NCI-H2227 (cell line): Measurements from ENCODE around the gene HS6ST3.

Experiments used
- DNase-seq: peaks from one replicate; lab custom pipeline; 2025; ENCODE audit not compliant: unreplicated experiment; lab: John Stamatoyannopoulos, UW

The HS6ST3 gene

DNA sequence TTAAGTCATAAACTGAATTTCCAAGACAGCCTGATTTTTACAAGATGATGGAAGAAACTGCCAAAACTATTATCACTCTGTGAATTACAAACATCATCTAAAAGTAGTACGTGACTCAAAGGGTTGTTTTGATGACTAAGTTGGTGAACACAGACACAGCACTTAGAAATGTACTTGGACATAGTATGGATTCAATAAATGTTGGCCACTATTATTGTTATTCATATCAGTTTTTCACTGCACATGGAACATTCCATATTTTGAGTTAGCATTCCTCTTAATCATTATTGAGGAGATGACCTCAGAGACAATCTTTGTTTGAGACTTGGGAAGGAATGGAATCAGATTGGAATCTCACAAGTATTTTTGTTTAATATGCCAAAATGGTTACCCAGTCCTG, 731.5 kb downstream of the HS6ST3 start:
- DNase-seq: no peak

DNA sequence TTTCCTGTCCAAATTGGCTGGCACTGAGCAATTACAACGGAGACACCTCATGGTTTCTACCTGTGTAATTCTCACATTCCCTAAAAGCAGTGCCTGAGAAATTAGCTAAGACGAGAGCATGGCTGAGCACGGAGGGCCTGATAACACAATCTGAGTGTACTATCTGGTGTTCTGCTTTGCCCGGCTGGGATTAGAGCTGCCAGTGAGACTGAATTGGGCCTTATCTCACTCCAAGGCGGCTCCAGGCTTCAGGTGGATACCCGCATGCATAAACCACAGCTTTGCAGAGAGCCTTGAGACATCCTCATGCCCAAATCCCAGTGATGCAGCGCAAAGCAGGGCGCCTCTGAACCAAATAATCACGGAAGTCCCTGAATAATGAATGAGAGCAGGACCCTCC, 732.1 kb downstream of the HS6ST3 start:
- DNase-seq: no peak

DNA sequence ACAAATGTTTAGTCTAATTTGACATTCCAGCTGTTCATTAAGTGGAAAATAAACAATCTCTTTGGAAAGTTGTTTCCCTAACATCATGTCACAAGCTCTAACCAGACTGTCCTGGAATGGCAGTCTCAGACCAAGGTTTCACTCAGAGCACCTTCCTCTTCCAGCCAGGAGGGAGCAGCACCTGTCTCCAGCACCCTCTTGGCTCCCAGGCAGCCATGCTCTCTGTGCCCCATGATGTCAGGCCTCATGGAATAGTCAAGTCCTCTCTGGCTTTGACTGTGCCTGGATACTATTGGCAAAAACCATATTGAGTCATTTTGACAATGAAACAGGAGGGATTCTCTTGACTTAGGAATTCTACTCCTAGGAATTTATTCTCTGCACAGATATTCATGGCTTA, 733.0 kb downstream of the HS6ST3 start:
- DNase-seq: no peak

DNA sequence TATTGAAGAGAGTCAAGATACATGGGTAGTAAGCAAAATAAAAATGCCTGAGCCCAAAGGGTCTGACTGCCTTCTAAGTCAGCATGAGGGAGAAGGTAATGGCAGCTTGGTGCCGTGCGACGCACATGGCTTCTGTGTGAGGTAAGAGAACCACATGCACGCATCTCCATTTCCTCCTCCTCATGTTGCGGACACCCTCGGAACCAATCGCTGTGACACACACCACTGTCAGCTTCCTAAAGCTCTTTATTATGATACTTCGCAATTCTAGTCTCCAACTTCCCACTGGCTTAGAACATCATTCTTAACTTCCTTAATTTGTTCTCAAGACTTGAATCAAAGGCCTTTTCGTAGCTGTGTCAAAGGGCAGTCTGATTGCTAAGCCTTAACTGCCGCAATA, 734.2 kb downstream of the HS6ST3 start:
- no peak for DNase-seq

DNA sequence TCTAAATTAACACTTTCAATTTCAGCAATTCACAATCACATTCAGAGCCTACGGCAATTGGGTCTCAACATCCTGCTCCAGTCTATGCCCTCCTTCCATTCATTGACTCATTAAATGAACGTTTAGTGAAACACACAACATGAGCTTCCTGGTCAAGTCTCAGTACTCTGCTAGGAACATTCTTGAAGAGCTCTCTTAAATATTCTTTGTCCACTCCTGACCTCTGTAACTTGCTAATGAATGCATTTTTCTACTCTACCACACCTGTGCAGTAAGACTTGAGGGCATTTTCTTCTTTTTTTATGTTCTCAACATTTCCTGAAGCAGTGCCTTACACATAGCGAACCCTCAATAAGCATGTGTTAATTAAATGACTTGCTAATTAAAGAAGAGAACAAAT, 735.7 kb downstream of the HS6ST3 start:
- DNase-seq: no peak

DNA sequence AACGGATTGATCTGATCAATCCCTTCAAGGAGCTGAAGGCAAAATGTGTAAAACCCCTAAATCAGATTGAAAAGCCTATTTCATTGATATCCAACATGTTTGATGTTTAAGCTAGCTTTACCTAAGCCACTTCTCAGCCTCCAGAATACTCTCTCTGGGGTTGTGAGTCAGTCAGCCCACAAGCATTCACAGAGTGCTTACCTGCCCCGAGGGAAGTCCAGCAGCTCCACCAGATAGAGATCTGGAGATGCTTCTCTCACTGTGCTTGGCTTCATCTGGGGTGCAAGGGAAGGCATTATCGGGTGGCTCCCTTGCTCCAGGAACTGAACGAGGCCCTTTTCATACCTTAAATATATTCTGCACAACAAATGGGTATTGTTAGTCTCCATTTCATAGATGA, 744.7 kb downstream of the HS6ST3 start:
- DNase-seq: no peak

DNA sequence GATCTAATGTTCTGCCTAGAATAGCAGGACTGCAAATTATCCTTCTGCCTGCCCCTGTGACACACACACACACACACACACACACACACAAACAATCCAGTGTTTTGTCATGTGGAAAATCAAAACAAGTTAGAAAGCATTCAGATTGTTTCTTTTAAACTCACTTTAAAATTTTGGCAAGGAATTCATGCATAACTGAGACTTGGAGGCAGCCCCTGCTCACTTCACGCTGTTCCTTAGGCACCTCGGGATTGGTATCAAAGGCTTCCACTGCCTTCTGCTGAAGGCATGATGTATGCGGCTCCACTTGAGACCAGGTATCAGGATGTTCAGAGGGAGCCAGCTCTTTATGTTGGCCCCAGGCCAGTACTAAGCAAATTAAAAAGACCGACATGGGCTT, 745.6 kb downstream of the HS6ST3 start:
- no peak for DNase-seq

DNA sequence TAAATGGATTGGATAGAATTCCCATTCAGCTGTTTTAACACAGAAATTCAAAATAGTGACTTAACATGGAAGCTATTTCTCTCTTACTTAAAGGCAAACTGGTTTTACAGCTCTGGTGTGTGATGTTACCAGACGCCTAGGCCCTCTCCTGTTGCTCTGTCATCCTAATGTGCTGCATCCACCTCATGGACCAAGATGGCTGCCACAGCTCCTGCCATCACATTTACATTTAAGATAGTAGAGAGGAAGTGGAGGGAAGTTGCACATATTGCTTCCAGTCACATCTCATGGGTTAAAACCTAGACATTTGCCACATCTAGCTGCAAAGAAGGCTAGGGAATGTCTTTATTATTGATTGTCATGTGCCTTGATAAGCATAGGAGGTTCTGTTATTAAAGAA, 746.8 kb downstream of the HS6ST3 start:
- DNase-seq: no peak

DNA sequence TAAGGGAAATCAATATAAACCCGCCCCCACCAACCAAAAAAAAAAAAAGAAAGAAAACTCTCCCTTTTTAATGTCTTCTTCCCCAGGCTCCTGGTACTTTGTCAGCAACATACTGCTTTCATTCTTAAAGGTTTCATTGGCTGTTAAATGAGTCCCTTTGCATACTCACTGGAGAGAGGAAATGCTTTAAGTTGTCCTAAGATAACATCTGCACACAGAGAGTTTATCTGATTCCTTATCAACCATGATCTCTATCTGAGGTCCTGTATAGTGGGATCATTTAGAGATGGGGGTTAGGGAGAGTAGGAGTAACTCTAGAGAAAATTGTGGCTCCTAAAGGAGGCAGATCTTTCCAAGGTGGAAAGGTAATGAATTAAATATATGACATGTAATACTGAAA, 747.9 kb downstream of the HS6ST3 start:
- DNase-seq: no peak

DNA sequence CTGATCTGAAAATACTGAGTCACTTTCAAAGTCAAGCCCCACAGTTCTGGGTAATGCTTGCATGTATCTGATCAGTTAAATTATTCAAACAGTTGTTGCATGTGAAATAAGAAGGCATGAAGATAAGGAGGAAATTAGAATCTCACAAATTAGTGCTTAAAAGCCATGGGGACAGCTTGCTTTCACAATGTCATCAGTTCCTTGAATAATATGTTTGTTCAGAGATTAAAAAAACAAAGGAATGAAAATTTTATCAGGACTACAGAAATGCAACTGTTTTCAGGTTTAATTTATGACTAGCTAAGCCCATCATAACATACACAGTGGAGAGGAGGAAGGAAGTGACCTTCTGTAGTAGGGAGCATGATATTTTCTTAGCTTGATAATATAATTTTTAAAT, 754.3 kb downstream of the HS6ST3 start:
- DNase-seq: no peak

DNA sequence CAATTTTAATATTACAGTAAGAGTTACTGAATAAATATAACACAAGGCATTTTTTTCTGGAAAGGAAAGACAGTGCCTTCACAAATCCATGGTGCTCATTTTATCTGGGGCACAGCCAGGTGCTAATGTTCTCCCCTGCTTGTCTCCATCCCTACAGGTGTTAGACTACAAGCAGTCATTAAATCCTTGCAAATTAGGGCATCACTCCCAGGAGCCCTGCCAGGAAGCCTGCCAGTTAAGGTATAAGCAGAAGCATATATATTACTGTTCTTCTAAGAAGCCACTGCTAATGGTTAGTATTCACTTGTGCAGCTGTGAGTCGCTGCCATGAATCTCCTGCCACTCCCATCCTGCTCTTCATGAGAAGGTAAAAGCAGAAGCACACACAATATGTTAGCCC, 754.7 kb downstream of the HS6ST3 start:
- DNase-seq: no peak

DNA sequence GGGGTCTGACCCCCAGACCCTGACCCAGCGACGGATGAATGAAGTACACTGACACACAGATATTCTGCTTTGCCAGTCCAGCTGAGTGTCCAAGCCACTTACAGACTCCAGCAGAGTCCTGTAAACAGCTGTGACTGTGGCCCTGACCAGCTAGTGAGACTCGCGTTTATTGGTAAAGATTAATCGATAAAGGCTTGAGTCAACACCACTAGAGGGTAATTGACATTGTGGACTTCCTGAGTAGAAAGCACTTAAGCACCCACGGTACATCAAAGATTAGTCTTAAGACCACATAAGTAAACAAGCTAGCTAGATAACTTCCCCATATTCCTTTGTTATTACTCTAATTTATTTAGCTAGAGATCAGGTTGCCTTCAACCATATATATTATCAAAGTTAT, 758.4 kb downstream of the HS6ST3 start:
- no peak for DNase-seq

DNA sequence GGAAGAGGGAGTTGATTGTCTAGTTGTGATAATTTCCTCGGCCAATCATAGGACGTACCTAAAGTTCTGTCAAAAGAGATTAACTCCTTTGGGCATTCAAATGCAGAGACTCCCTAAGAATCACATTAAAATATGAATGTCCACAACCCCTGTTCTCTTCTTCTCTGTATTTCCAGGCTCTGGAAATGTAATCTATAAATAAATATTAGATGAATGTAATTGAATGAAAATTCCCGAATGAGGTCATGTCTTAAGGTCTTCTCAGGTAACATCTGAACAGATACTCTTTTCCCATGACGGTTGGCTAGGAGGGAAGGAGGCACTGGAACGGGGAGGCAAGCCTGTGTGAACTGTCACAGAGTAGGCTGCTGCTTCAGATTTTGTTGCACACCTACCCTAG, 759.2 kb downstream of the HS6ST3 start:
- DNase-seq: no peak

DNA sequence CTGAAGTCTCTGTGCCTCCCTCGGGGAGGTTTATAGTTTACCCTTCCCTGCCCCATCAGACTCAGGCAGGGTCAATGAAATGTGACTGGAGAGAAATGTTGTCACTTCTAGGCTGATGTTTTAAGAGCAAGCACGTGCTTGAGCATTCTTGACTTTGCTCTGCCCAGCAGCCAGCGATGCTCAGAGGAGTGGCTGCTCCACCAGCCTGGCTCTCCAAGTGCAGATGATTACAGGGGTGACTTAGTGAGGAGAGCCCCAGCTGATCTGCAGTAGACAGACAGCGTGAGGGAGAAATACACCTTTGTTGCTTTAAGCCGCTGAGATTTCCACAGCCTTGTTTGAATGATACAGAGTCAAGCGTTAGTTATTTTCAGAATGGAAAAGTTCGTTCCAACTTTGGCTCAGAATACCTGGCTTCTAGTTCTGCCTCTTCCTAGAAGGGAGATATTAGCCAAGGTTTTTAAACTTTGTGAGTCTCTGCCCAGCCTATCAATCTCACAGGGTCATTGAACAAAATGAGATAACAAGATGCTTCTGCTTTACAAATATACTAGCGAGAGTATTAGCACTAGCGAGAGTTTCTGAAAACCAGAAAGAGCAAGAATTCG, 760.7 kb downstream of the HS6ST3 start:
- DNase-seq: no peak

DNA sequence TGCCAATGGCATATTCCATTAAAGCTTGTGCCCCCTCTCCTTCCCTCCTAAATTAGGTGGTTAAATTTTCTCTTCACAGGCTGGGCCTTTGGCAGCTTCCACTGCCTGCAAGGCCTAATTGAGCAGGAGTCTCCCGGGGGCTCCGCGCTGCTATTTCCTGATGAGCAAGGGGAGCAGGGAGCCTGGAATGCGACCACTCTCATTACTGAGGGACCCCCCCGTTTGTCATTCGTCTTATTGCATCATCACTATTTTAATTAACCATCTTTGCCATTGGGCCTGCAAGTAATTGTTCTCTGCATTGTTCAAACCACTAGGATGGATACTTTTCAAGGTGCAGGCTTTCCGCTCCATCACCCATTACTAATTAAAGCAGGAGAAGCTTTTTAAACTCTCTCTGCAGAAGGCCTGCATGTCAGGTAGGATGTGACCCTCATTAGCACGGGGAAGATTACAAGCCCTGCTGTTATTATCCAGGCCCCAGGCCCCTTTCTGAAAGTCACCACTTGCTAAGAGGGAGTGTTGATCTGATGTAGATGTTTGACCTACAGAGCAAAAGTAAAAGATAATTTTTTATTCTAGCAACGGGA, 762.0 kb downstream of the HS6ST3 start:
- no peak for DNase-seq

DNA sequence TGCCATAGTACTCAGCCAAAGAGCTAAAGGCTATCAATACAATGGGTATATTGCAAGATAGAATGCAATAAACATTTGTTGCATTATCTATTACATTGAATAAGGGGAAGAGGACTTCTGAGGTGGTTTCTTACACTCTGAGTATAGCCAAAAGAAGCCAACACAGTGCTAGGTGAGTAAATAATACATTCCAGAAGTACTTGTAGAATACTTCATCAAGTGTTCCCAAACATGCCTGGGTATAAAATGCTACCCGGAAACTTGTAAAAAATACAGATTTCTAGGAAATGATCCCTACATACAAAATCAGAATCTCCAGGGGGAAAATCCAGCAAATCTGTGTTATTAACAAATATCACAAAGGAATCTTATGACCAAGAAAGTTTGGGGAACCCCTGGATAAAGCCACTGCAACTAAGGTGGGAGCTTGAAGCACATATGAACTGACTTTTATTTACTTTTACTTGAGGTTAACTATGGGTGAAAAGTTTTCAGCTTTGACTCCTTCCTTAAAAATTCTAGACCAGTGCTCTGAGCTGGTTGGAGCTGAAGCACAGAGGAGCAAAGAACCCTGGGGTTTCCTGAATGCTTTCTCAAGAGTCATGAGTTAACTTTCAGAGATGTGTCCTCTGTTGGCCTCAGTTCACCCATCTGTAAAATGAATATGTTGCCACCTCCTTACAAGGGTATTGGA, 768.4 kb downstream of the HS6ST3 start:
- no peak for DNase-seq

DNA sequence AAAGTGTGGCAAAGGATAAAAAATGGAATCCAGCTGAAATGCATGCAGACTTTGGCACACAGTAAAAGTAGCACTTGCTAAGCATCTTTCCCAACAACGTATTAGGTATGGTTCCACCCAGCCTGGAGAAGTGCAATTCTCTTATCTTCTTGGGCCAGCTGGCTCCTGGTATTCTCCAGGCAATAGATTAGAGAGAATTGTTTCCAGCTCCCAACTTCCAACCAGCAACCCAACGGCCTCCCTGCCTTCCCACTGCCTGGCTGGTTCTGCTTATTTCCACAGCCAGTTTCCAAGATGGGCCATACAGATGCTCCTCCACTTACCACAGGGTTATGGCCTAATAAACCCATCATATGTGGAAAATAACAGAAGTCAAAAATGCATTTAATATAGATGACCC, 771.0 kb downstream of the HS6ST3 start:
- DNase-seq: no peak

DNA sequence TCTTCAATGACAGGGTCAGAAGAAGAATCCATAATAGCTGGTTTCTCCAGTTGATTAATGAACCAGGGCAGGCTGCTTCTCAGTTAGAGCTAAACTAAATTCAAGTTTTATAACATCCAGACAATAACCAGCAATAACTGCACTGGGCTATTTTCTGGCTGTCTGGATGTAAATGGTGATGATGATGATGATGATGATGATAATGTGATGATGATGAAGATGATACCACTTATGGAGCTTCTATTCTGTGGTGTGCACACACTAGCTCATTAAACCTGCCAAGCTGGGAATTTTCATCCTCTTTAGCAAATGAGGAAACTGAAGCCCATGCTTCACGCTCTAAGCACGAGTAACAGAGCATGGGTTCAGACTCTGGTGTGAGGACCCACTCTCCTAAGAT, 772.2 kb downstream of the HS6ST3 start:
- DNase-seq: no peak

DNA sequence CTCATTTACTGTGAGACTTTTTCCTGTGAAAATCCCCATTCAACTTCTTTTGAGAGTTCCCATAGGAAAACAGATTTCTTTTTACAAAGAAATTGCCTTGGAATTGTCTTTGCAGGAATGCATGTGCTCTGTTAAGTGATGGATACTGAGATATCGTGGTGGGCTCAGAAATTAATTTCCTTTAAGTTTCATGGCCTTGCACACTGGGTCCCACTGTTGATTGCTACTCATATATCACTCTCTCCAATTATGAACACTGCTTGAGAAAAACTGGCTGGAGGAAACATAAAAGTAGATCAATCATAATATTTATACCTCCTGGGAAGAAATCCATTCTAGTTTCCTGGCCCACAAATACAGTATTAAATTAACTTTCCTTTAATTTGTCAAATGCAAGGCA, 773.1 kb downstream of the HS6ST3 start:
- DNase-seq: no peak

DNA sequence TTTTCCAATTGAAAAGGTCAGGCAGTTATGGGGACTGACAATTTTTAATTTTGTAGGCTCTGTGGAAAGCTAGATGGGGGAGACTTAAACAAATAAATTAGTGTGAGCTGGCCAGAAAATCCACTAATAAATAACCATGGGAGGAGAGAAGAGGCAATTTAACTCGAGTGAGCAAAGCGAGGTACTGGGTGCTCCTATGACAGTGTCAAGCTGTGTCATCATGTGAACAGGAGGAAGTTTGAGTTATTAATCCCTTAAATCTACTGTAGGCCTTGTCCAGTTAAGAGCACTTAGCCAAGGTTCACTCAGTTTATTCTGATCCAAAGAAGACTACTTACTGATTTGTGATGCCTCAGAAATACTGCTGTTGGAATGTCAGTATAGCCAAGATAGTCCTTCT, 781.6 kb downstream of the HS6ST3 start:
- no peak for DNase-seq

DNA sequence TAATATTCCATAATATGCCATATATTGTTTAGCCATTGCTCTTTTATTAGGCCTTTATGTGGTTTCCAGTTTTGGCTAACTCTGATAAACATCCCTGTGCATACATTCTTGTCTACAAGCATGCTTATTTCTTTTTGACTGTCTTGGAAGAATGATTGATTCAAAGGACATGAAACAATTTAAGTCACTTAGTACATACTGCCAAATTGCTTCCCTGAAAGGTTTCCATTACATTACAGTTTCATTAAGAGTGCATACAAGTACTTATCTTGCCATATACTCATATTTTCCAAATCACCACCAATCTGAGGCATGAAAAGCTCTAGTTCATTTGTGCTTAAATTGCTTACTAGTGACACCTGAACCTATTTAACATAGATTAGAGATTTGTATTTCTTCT, 790.5 kb downstream of the HS6ST3 start:
- no peak for DNase-seq
